HEK293 (cell line): ENCODE data around the gene TDRKH.

ENCODE experiments used
- CTCF ChIA-PET: fragments of 350-600 bp; formaldehyde crosslinking; extraction: SDS; loops from one replicate; lab custom pipeline; 2021; ENCODE audit warnings: antibody characterized with exemption; lab: Yijun Ruan, JAX
- POLR2A ChIA-PET: fragments of 300-600 bp; formaldehyde crosslinking; extraction: SDS; loops from one replicate; lab custom pipeline; 2020; ENCODE audit warnings: antibody characterized with exemption, inconsistent platforms; lab: Yijun Ruan, JAX
- H3K27ac ChIP-seq: fragments of 200-500 bp; sonication (Bioruptor generic); 2 replicates; pipeline ENCODE4 v1.5.1; 2014; ENCODE audit warnings: low read depth, low read length, control low read depth, inconsistent platforms; ENCODE audit errors: extremely low read depth
- H3K36me3 ChIP-seq, 2 experiments: fragments of 200-500 bp in 1 of 2; sonication (Bioruptor generic) in 1 of 2; 1 replicate in 1 of 2; 2 replicates in 1 of 2; pipeline ENCODE4 v1.5.1; 2014 to 2017; ENCODE audit warnings: inconsistent platforms in 2 of 2, low read length in 2 of 2; ENCODE audit not compliant: control insufficient read depth in 2 of 2, insufficient read depth in 1 of 2
- H3K4me1 ChIP-seq: fragments of 200-500 bp; sonication (Bioruptor generic); 2 replicates; pipeline ENCODE4 v1.5.1; 2014; ENCODE audit warnings: mild to moderate bottlenecking, low read length, inconsistent platforms; ENCODE audit not compliant: control insufficient read depth, insufficient read depth
- H3K4me3 ChIP-seq: 2 replicates; pipeline ENCODE4 v1.5.1; 2011; ENCODE audit warnings: low read depth, mild to moderate bottlenecking, control low read depth, low read length, moderate library complexity
- H3K9me3 ChIP-seq: fragments of 200-500 bp; sonication (Bioruptor generic); 2 replicates; pipeline ENCODE4 v1.5.1; 2014; ENCODE audit warnings: low read depth, low read length, inconsistent platforms; ENCODE audit not compliant: control insufficient read depth, insufficient read depth
- CTCF ChIP-seq: fragments of 450-650 bp; formaldehyde crosslinking; IDR thresholded peaks from 2 replicates; pipeline ENCODE4 v1.5.1; 2016; ENCODE audit warnings: missing biosample characterization, missing genetic modification characterization
- FEZF1 ChIP-seq: fragments of 450-650 bp; formaldehyde crosslinking; IDR thresholded peaks from 2 replicates; pipeline ENCODE4 v1.5.1; 2016; ENCODE audit warnings: missing biosample characterization, missing genetic modification characterization
- GLIS2 ChIP-seq: fragments of 450-650 bp; formaldehyde crosslinking; IDR thresholded peaks from 2 replicates; pipeline ENCODE4 v1.5.1; 2016; ENCODE audit warnings: missing biosample characterization, missing genetic modification characterization
- HOXC10 ChIP-seq: sonication (generic); formaldehyde crosslinking; IDR thresholded peaks from 2 replicates; pipeline ENCODE4 v1.8.1; 2023; ENCODE audit warnings: mild to moderate bottlenecking, missing genetic modification reagents
- IKZF3 ChIP-seq: fragments of 450-650 bp; IDR thresholded peaks from 2 replicates; pipeline ENCODE4 v1.5.0; 2018; ENCODE audit warnings: missing biosample characterization, mild to moderate bottlenecking, missing genetic modification characterization, moderate library complexity
- KLF16 ChIP-seq: fragments of 450-650 bp; formaldehyde crosslinking; IDR thresholded peaks from 2 replicates; pipeline ENCODE4 v1.5.1; 2017; ENCODE audit warnings: missing biosample characterization, missing genetic modification characterization
- KLF17 ChIP-seq: fragments of 450-650 bp; formaldehyde crosslinking; IDR thresholded peaks from 2 replicates; pipeline ENCODE4 v1.5.1; 2016; ENCODE audit warnings: missing biosample characterization, missing genetic modification characterization
- OVOL3 ChIP-seq: fragments of 450-650 bp; formaldehyde crosslinking; IDR thresholded peaks from 2 replicates; pipeline ENCODE4 v1.5.1; 2016; ENCODE audit warnings: missing biosample characterization, missing genetic modification characterization
- SALL2 ChIP-seq: fragments of 450-650 bp; formaldehyde crosslinking; IDR thresholded peaks from 2 replicates; pipeline ENCODE4 v1.5.0; 2017; ENCODE audit warnings: missing biosample characterization, mild to moderate bottlenecking, missing genetic modification characterization, borderline replicate concordance
- SCRT1 ChIP-seq: fragments of 450-650 bp; formaldehyde crosslinking; IDR thresholded peaks from 2 replicates; pipeline ENCODE4 v1.5.1; 2016; ENCODE audit warnings: missing biosample characterization, missing genetic modification characterization, borderline replicate concordance
- WT1 ChIP-seq: fragments of 450-650 bp; formaldehyde crosslinking; IDR thresholded peaks from 2 replicates; pipeline ENCODE4 v1.5.1; 2016; ENCODE audit warnings: missing biosample characterization, missing genetic modification characterization
- YY1 ChIP-seq: fragments of 450-650 bp; formaldehyde crosslinking; IDR thresholded peaks from 2 replicates; pipeline ENCODE4 v1.5.1; 2018; ENCODE audit warnings: missing biosample characterization, missing genetic modification characterization
- ZBTB44 ChIP-seq: fragments of 450-650 bp; IDR thresholded peaks from 2 replicates; pipeline ENCODE4 v1.5.1; 2018; ENCODE audit warnings: missing biosample characterization, mild to moderate bottlenecking, missing genetic modification characterization
- ZBTB48 ChIP-seq: fragments of 450-650 bp; formaldehyde crosslinking; IDR thresholded peaks from 2 replicates; pipeline ENCODE4 v1.5.1; 2016; ENCODE audit warnings: missing biosample characterization, missing genetic modification characterization
- ZNF174 ChIP-seq: fragments of 450-650 bp; formaldehyde crosslinking; IDR thresholded peaks from 2 replicates; pipeline ENCODE4 v1.5.0; 2017; ENCODE audit warnings: missing biosample characterization, mild to moderate bottlenecking, missing genetic modification characterization
- ZNF2 ChIP-seq: fragments of 450-650 bp; formaldehyde crosslinking; IDR thresholded peaks from 2 replicates; pipeline ENCODE4 v1.5.1; 2016; ENCODE audit warnings: missing biosample characterization, missing genetic modification characterization
- ZNF211 ChIP-seq: fragments of 450-650 bp; formaldehyde crosslinking; IDR thresholded peaks from 2 replicates; pipeline ENCODE4 v1.5.1; 2016; ENCODE audit warnings: low read depth, missing biosample characterization, missing genetic modification characterization
- ZNF214 ChIP-seq: fragments of 450-650 bp; formaldehyde crosslinking; IDR thresholded peaks from 2 replicates; pipeline ENCODE4 v1.5.1; 2017; ENCODE audit warnings: missing biosample characterization, mild to moderate bottlenecking, missing genetic modification characterization, borderline replicate concordance
- ZNF274 ChIP-seq, 2 experiments: fragments of 200-500 bp in 1 of 2; fragments of 450-650 bp in 1 of 2; sonication (Bioruptor generic) in 1 of 2; formaldehyde crosslinking in 1 of 2; IDR thresholded peaks; 2 replicates each; pipeline versions ENCODE4 v1.5.1 to v1.6.1; 2014 to 2016; ENCODE audit warnings: borderline replicate concordance in 1 of 2, inconsistent platforms in 1 of 2, low read length in 1 of 2, missing biosample characterization in 1 of 2, missing genetic modification characterization in 1 of 2
- ZNF362 ChIP-seq: fragments of 450-650 bp; formaldehyde crosslinking; IDR thresholded peaks from 2 replicates; pipeline ENCODE4 v1.5.1; 2016; ENCODE audit warnings: missing biosample characterization, missing genetic modification characterization
- ZNF37A ChIP-seq: fragments of 450-650 bp; IDR thresholded peaks from 2 replicates; pipeline ENCODE4 v1.5.1; 2018; ENCODE audit warnings: missing biosample characterization, missing genetic modification characterization
- ZNF391 ChIP-seq: fragments of 450-650 bp; formaldehyde crosslinking; IDR thresholded peaks from 2 replicates; pipeline ENCODE4 v1.5.1; 2016; ENCODE audit warnings: low read depth, missing biosample characterization, missing genetic modification characterization, borderline replicate concordance
- ZNF433 ChIP-seq: fragments of 450-650 bp; formaldehyde crosslinking; IDR thresholded peaks from 2 replicates; pipeline ENCODE4 v1.5.1; 2016; ENCODE audit warnings: missing biosample characterization, missing genetic modification characterization, low read depth
- ZNF449 ChIP-seq: fragments of 450-650 bp; formaldehyde crosslinking; IDR thresholded peaks from 2 replicates; pipeline ENCODE4 v1.5.1; 2017; ENCODE audit warnings: missing biosample characterization, mild to moderate bottlenecking, missing genetic modification characterization, moderate library complexity
- ZNF473 ChIP-seq: fragments of 450-650 bp; formaldehyde crosslinking; IDR thresholded peaks from 2 replicates; pipeline ENCODE4 v1.5.1; 2017; ENCODE audit warnings: missing biosample characterization, missing genetic modification characterization
- ZNF548 ChIP-seq: fragments of 450-650 bp; formaldehyde crosslinking; IDR thresholded peaks from 2 replicates; pipeline ENCODE4 v1.5.1; 2016; ENCODE audit warnings: missing biosample characterization, missing genetic modification characterization
- ZNF558 ChIP-seq: fragments of 450-650 bp; formaldehyde crosslinking; IDR thresholded peaks from 2 replicates; pipeline ENCODE4 v1.5.1; 2016; ENCODE audit warnings: missing biosample characterization, missing genetic modification characterization
- ZNF660 ChIP-seq: fragments of 450-650 bp; IDR thresholded peaks from 2 replicates; pipeline ENCODE4 v1.5.1; 2018; ENCODE audit warnings: missing biosample characterization, mild to moderate bottlenecking, missing genetic modification characterization
- ZSCAN18 ChIP-seq: fragments of 450-650 bp; formaldehyde crosslinking; IDR thresholded peaks from 2 replicates; pipeline ENCODE4 v1.5.1; 2016; ENCODE audit warnings: missing biosample characterization, missing genetic modification characterization

TDRKH gene

GRCh38 chr1:151809985-151810556 lies 19.8 kb upstream of the TDRKH start (continued):
- TF ChIP-seq ZNF558 (tag by site-specific recombination) (no peak), ZNF433 (no peak), ZNF174 (no peak), ZNF473 (tag by site-specific recombination) (no peak), IKZF3 (tag by site-specific recombination) (peak; percentile 27; the same call in 1 of the 2 replicates), SALL2 (no peak), OVOL3 (0 out of 2 replicates have a peak, but pooled peaks have one; percentile 36), ZBTB48 (tag by site-specific recombination) (no peak), SCRT1 (tag by site-specific recombination) (no peak), ZNF362 (tag by site-specific recombination) (0 out of 2 replicates have a peak, but pooled peaks have one; percentile 38), ZNF214 (tag by site-specific recombination) (no peak), KLF17 (no peak)

GRCh38 chr1:151809290-151809984 lies 19.1 kb upstream of the TDRKH start:
- Histone ChIP-seq H3K27ac (no peak overlapping the region), H3K4me3 (no peak overlapping the region), H3K4me1 (no peaks in the 10 kb centered on the region), H3K9me3 (no peaks in the 10 kb centered on the region), H3K36me3 (no peaks in the 10 kb centered on the region)
- CTCF ChIA-PET, result interaction anchor here (1.1 kb wide), 1 partner anchor 27 kb away, joined by 6 read pairs; no protein-coding TSS in a partner anchor
- POLR2A ChIA-PET, result interaction anchor here (0.6 to 0.7 kb wide), 2 partner anchors 20 to 350 kb away, joined by 3 read pairs; partner anchors contain the start of gene POGZ
- TF ChIP-seq KLF16 (tag by site-specific recombination), result no peak
- TF ChIP-seq ZNF274 (IDR thresholded peaks at IDR 0.05; ENCODE audit: low read length), result no peak
- no peak for TF ChIP-seq ZNF274 (tag by site-specific recombination; IDR thresholded peaks at IDR 0.05; ENCODE audit: borderline replicate concordance)
- TF ChIP-seq ZNF2, result peak; percentile 98
- TF ChIP-seq YY1 (tag by site-specific recombination), result no peak
- no peak for TF ChIP-seq GLIS2 (tag by site-specific recombination)
- TF ChIP-seq ZBTB44 (tag by site-specific recombination), result no peak
- TF ChIP-seq FEZF1 (tag by site-specific recombination), result no peak
- TF ChIP-seq ZNF391 (tag by site-specific recombination), result no peak
- TF ChIP-seq ZNF660 (tag by site-specific recombination), result no peak
- no peak for TF ChIP-seq WT1
- TF ChIP-seq CTCF (tag by site-specific recombination), result no peak
- TF ChIP-seq ZNF211, result no peak
- no peak for TF ChIP-seq ZNF548 (tag by site-specific recombination)
- no peak for TF ChIP-seq ZNF37A (tag by site-specific recombination)
- TF ChIP-seq HOXC10 (CRISPR knock-in tag), result no peak
- no peak for TF ChIP-seq ZSCAN18 (tag by site-specific recombination)
- TF ChIP-seq ZNF449, result no peak
